Measurements from ENCODE around the gene ANXA2.
"Not testable (repeated sequence)": the region's sequence is repeated elsewhere in the genome, so short reads cannot be mapped to it uniquely, and the experiment has no call there.

DNA sequence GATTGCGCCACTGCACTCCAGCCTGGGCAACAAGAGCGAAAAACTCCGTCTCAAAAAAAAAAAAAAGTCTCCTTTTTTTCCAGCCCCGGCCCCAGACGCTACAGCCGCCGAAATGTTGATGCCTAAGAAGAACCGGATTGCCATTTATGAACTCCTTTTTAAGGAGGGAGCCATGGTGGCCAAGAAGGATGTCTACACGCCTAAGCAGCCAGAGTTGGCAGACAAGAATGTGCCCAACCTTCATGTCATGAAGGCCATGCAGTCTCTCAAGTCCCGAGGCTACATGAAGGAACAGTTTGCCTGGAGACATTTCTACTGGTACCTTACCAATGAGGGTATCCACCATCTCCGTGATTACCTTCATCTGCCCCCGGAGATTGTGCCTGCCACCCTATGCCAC, 6.6 kb upstream of the ANXA2 start:
- TF ChIP-seq POLR2A (IDR thresholded peaks at IDR 0.05; ENCODE audit: low read length); GATA1 (IDR thresholded peaks at IDR 0.05; ENCODE audit: low read depth, low read length): not testable (repeated sequence)
